A673 (cell line): ENCODE results near the gene SEC63.

Experiments
- EZH2 ChIP-seq: fragments of 200-600 bp; sonication (generic); IDR thresholded peaks from 2 replicates; pipeline ENCODE4 v1.6.1; 2017; ENCODE audit warnings: borderline replicate concordance, low read depth, mild to moderate bottlenecking, mixed read lengths, antibody characterized with exemption, low read length; ENCODE audit not compliant: poor library complexity, severe bottlenecking
- TF ChIP-seq, protein P1 (sequence below): fragments of 300-800, 200-600 bp; sonication (generic); conservative IDR thresholded peaks from 2 replicates; pipeline ENCODE4 v1.5.1; 2017; ENCODE audit warnings: low read depth, mild to moderate bottlenecking, antibody characterized with exemption, low read length, moderate library complexity, mixed read lengths

GRCh38 chr6:107894809-107895396, 63.1 kb downstream of the SEC63 start:
- TF ChIP-seq, protein P1, sequence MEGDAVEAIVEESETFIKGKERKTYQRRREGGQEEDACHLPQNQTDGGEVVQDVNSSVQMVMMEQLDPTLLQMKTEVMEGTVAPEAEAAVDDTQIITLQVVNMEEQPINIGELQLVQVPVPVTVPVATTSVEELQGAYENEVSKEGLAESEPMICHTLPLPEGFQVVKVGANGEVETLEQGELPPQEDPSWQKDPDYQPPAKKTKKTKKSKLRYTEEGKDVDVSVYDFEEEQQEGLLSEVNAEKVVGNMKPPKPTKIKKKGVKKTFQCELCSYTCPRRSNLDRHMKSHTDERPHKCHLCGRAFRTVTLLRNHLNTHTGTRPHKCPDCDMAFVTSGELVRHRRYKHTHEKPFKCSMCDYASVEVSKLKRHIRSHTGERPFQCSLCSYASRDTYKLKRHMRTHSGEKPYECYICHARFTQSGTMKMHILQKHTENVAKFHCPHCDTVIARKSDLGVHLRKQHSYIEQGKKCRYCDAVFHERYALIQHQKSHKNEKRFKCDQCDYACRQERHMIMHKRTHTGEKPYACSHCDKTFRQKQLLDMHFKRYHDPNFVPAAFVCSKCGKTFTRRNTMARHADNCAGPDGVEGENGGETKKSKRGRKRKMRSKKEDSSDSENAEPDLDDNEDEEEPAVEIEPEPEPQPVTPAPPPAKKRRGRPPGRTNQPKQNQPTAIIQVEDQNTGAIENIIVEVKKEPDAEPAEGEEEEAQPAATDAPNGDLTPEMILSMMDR, result no peak
- TF ChIP-seq EZH2, result no peak
